Peyer's patch (tissue), 4 donors: Measurements from ENCODE around the gene MELK. TPM values are rescaled to one million over a fixed set of nuclear protein-coding genes. Genes with fewer than 3 reads are reported as not detected.
A peak's percentile ranks its signal among the peaks of the same experiment; 100 is the strongest.

Experiments used
- DNase-seq, 3 donors: peaks; one replicate each; pipeline ENCODE4 v3.0.0-alpha.2; 2017 to 2019
- H3K27ac ChIP-seq, 4 donors: fragments of 200-600 bp; sonication (generic); one replicate each; pipeline ENCODE4 v1.5.1; 2016 to 2019
- H3K27me3 ChIP-seq, 2 donors: fragments of 200-600 bp; sonication (generic); one replicate each; pipeline ENCODE4 v1.5.1; 2019
- H3K36me3 ChIP-seq, 3 donors: fragments of 200-600 bp; sonication (generic); one replicate each; pipeline ENCODE4 v1.5.1; 2016 to 2019
- H3K4me1 ChIP-seq, 4 donors: fragments of 200-600 bp; sonication (generic); one replicate each; pipeline ENCODE4 v1.5.1; 2016 to 2019
- H3K4me3 ChIP-seq, 4 donors: fragments of 200-600 bp; sonication (generic); 1 replicate in 3 of 4; 2 replicates in 1 of 4; pipeline ENCODE4 v1.5.1; 2016 to 2019; ENCODE audit warnings: mild to moderate bottlenecking in 1 of 4
- H3K9me3 ChIP-seq, 4 donors: fragments of 200-600 bp; sonication (generic); one replicate each; pipeline ENCODE4 v1.5.1; 2016 to 2019; ENCODE audit warnings: mild to moderate bottlenecking in 1 of 4
- POLR2A ChIP-seq, 2 donors: fragments of 450-650 bp; IDR thresholded peaks; one replicate each; pipeline ENCODE4 v1.5.1; 2017; ENCODE audit warnings: antibody characterized with exemption in 2 of 2, mild to moderate bottlenecking in 2 of 2, moderate library complexity in 2 of 2
- total RNA-seq, 4 donors: library from RNA; depleted of rRNA; stranded (reverse); fragments of >200 nt; gene quantifications; one replicate each; pipeline ENCODE4 v1.1.0, GENCODE V29; 2016
- TF ChIP-seq, protein P1 (sequence below), 6 experiments: fragments of 450-650 bp in 4 of 6; fragments of 200-600 bp in 2 of 6; sonication (generic) in 1 of 6; IDR thresholded peaks; one replicate each; pipeline ENCODE4 v1.5.1; 2017 to 2019; ENCODE audit warnings: antibody characterized with exemption in 6 of 6, mild to moderate bottlenecking in 3 of 6, moderate library complexity in 1 of 6

MELK gene
- total RNA-seq, 4 donors from 2014 or later = 1.2 to 4.5 (median 3.2) TPM

DNA sequence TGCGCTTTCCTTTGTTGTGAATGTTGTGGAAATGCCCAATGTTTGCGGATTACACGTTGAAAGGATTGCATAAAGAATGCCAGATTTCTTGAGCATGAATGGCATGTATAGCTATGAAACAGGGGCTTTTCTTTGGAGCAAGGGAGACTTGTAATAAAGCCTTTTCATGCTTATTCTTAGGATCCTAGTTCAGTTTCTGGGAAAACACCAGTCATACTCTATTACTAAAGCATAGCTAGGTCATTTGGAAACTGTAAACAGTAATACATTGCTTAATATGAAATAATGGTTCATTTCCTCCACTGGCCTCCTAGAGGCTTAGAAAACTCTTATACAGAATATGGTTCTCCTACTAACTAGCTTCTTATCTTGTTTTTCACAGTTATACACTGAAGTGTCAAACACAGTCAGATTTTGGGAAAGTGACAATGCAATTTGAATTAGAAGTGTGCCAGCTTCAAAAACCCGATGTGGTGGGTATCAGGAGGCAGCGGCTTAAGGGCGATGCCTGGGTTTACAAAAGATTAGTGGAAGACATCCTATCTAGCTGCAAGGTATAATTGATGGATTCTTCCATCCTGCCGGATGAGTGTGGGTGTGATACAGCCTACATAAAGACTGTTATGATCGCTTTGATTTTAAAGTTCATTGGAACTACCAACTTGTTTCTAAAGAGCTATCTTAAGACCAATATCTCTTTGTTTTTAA is 104.2 kb downstream of the MELK start:
- Histone ChIP-seq H3K27ac (no peak overlapping the region), H3K4me3 (no peak overlapping the region), H3K36me3 (no peaks in the 10 kb centered on the region), H3K9me3 (no peaks in the 10 kb centered on the region), H3K27me3 (no peaks in the 10 kb centered on the region), H3K4me1 (no peaks in the 10 kb centered on the region)
- no peak for DNase-seq
- TF ChIP-seq POLR2A (IDR thresholded peaks at IDR 0.05) = no peak
- TF ChIP-seq, protein P1, sequence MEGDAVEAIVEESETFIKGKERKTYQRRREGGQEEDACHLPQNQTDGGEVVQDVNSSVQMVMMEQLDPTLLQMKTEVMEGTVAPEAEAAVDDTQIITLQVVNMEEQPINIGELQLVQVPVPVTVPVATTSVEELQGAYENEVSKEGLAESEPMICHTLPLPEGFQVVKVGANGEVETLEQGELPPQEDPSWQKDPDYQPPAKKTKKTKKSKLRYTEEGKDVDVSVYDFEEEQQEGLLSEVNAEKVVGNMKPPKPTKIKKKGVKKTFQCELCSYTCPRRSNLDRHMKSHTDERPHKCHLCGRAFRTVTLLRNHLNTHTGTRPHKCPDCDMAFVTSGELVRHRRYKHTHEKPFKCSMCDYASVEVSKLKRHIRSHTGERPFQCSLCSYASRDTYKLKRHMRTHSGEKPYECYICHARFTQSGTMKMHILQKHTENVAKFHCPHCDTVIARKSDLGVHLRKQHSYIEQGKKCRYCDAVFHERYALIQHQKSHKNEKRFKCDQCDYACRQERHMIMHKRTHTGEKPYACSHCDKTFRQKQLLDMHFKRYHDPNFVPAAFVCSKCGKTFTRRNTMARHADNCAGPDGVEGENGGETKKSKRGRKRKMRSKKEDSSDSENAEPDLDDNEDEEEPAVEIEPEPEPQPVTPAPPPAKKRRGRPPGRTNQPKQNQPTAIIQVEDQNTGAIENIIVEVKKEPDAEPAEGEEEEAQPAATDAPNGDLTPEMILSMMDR (IDR thresholded peaks at IDR 0.05) = no peak

DNA sequence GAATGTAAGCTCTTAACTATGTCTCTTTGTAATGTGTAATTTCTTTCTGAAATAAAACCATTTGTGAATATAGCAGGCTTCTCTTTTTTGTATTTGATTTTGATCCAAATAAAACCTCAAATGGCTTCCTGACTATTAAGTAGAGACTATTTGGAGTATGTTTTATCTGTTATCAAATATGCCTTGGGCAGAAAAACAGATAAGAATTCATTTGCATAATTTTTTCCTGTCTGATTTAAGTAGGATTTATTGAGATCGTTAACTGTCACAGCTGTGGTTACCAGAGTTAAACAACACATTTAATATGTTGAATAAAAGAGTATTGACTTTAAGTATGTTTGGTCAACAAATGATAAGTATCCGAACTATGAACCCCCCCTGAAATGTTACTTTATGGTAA is 104.9 kb downstream of the MELK start:
- Histone ChIP-seq H3K4me1 (no peaks in the 10 kb centered on the region), H3K27me3 (no peaks in the 10 kb centered on the region), H3K36me3 (no peaks in the 10 kb centered on the region), H3K9me3 (no peaks in the 10 kb centered on the region), H3K27ac (no peak overlapping the region), H3K4me3 (no peak overlapping the region)
- DNase-seq = no peak
- no peak for TF ChIP-seq POLR2A (IDR thresholded peaks at IDR 0.05)
- TF ChIP-seq, protein P1 (IDR thresholded peaks at IDR 0.05) = no peak

DNA sequence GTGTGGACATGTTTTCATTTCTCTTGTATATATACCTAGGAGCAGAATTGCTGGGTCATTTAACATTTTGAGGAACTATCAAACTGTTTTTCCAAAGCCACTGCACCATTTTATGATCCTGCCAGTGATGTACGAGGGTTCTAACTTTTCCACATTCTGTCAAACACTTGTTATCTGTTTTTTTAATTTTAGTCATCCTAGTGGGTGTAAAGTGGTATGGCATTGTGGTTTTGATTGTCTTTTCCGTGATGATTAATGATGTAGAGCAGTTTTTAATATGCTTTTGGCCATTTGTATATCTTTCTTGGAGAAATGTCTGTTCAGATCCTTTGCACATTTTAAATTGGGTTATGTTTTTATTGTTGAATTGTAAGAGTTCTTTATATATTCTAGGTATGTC is 107.0 kb downstream of the MELK start:
- TF ChIP-seq, protein P1 (IDR thresholded peaks at IDR 0.05) = peak in 1 of 6 experiments; percentile 5
- no peak for TF ChIP-seq POLR2A (IDR thresholded peaks at IDR 0.05)
- Histone ChIP-seq H3K4me1 (no peaks in the 10 kb centered on the region), H3K9me3 (no peaks in the 10 kb centered on the region), H3K4me3 (no peak overlapping the region), H3K36me3 (no peaks in the 10 kb centered on the region), H3K27ac (no peak overlapping the region), H3K27me3 (no peaks in the 10 kb centered on the region)
- no peak for DNase-seq

DNA sequence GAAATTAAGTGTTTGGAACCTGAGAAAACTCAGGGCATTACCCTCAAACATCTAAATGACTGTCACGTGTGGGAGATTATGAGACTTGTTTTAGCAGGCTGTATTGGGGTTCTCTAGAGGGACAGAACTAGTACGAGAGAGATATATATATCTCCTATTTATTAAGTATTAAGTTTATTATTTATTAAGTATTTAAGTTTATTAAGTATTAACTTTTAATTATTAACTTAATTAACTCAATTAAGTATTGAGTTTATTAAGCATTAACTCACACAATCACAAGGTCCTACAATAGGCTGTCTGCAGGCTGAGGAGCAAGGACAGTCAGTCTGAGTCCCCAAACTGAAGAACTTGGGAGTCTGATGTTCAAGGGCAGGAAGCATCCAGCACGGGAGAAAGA is 113.8 kb downstream of the MELK start:
- H3K27ac ChIP-seq = no peak overlapping the region
- no peaks in the 10 kb centered on the region for H3K36me3 ChIP-seq
- H3K9me3 ChIP-seq = no peaks in the 10 kb centered on the region
- H3K27me3 ChIP-seq = no peaks in the 10 kb centered on the region
- no peak overlapping the region for H3K4me3 ChIP-seq
- no peak for DNase-seq
- TF ChIP-seq, protein P1 (IDR thresholded peaks at IDR 0.05) = no peak
- TF ChIP-seq POLR2A (IDR thresholded peaks at IDR 0.05) = no peak
- H3K4me1 ChIP-seq = no peaks in the 10 kb centered on the region

DNA sequence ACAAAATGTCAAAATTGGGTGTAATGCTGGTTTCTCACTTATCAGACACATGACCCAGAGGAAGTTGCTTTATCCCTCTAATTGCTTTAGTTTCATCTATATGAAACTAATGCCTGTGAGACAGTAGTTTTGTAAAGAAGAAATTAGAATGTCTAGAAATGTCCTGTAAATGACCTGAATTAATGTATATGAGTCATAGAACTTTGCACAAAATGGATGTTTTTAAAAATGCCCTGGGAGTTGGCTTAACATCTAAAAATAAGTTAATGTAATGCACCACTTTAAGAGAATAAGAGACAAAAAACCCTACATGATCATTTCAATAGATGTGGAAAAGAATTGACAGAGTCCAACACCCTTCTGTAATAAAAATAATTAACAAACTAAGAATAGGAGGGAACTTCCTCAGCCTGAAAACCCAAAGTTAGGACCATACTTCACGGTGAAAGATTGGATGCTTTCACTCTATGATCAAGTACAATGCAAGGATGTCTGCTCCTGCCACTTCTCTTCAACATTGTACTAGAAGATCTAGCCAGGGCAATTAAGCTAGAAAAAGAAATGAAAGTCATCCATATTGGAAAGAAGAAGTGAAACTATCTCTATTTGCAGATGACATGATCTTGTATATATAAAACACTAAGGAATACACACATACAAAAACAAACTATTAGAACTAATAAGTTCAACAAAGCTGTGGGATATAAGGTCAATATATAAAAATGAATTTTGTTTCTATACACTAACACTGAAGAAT is 117.9 kb downstream of the MELK start:
- Histone ChIP-seq H3K27ac (no peak overlapping the region), H3K4me3 (no peak overlapping the region), H3K9me3 (no peaks in the 10 kb centered on the region), H3K36me3 (no peaks in the 10 kb centered on the region), H3K27me3 (no peaks in the 10 kb centered on the region), H3K4me1 (no peaks in the 10 kb centered on the region)
- no peak for DNase-seq
- TF ChIP-seq, protein P1 (IDR thresholded peaks at IDR 0.05) = no peak
